NCI-H128 (cell line): ENCODE results near the gene GRM8.
"Not testable (repeated sequence)": the region's sequence is repeated elsewhere in the genome, so short reads cannot be mapped to it uniquely, and the experiment has no call there.

Source experiments
- DNase-seq: peaks from one replicate; lab custom pipeline; 2025; ENCODE audit not compliant: unreplicated experiment; lab: John Stamatoyannopoulos, UW

The GRM8 gene

GRCh38 chr7:126931581-126931980 lies 321.2 kb downstream of the GRM8 start:
- DNase-seq, result no peak

DNA sequence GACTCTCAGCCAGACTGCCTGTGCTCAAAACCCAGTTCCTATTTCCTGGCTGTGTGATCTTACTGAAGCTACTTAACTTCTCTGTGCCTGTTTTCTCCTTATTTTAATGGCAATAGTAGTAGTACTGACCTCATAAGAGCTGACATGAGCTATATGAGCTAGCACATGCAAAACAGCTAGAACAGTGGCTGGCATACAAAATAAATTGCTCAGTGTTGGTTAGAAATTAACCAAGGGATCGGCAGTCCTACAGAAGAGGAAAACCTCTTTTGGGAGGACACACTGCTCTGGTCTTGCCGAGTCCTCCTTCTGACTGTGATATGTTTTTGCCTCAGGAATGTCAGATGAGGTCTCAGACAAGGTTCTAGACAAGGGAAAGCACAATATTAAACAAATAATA lies 322.6 kb downstream of the GRM8 start:
- no peak for DNase-seq

- DNase-seq, result no peak
These were observed 328.3 kb downstream of the GRM8 start for GRCh38 chr7:126924477-126924876.

- DNase-seq, result not testable (repeated sequence)
These were observed 341.1 kb downstream of the GRM8 start for GRCh38 chr7:126911627-126912026.

DNA sequence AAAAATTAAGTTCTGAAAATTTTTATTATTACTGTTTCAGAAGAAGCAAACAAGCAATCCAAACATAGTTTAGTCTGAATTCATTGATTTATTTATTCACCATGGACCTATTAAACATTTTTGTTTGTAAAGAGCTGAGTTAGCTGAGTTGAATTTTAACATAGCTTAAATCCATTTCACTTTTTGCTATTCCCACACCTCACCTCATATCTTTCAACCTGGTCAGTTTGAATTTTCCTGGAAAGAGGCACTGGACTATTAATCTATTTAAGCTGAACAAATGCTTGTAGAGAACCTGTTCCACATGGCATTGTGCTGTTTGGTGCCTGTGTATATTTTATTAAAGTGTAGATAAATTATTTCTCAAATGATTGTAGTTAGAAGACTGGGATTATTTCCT lies 344.2 kb downstream of the GRM8 start:
- DNase-seq, result not testable (repeated sequence)

DNA sequence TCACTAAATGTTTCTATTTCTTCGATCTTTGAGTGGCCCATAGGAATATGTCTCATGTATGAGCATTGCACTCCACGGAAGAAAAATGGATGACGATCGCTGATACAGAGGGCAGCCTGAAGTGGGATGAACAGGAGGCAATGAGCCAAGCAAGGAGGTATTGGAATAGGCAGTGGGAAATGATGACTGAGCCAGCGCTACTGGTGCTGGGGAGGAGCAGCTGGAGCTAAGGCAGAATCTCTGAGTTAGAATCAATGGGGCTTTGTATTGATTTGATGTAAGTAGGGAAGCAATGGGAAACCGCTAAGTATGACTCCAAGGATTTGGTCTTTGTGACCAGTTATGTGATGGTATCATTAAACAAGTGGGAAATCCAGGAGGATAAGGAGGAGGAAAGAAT lies 345.1 kb downstream of the GRM8 start:
- not testable (repeated sequence) for DNase-seq

GRCh38 chr7:126905255-126905654 lies 347.5 kb downstream of the GRM8 start:
- DNase-seq, result not testable (repeated sequence)

GRCh38 chr7:126901041-126901765 lies 351.5 kb downstream of the GRM8 start:
- DNase-seq, result not testable (repeated sequence)

GRCh38 chr7:126887980-126888379 lies 364.8 kb downstream of the GRM8 start:
- peak; percentile 83 for DNase-seq

DNA sequence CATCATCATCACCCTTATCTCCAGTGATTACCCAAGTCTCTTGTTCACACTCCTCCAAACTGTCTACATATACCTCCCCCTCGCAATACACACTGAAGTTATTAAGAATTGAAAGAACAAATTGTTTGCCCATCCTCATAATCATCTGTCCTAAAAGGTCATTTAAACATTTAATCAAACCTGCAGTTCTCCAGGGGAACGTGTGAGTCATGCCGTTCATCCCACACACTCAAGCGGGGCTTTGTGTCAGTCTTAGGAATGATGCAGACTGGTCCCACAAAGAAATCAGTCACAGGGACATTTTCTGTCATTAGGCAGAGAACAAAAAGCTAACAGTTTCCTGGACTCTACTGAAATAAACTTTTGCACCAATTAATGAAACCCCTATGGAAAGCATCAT lies 365.2 kb downstream of the GRM8 start:
- DNase-seq, result not testable (repeated sequence)

DNA sequence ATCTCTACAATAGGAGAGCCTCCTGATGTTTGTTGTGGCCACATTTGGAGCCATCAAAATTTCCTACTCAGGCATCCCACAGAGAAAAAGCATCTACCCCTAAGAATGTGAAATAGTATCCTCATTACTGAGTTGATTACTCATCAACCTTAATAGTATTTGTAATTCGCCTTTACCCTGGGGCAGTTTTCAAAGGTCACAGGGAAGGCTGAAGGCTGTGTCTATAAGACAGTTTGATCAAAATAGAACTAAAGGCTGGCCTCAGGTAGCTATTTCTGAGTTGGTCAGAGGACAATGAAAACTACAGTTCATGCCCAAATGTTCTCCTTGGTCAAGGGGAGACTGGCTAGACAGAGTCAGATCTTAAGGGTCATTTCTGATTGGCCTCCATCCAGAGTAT lies 370.0 kb downstream of the GRM8 start:
- not testable (repeated sequence) for DNase-seq

- not testable (repeated sequence) for DNase-seq
These were observed 370.8 kb downstream of the GRM8 start for GRCh38 chr7:126881908-126882307.

- DNase-seq, result no peak
These were observed 371.4 kb downstream of the GRM8 start for GRCh38 chr7:126881315-126881714.

DNA sequence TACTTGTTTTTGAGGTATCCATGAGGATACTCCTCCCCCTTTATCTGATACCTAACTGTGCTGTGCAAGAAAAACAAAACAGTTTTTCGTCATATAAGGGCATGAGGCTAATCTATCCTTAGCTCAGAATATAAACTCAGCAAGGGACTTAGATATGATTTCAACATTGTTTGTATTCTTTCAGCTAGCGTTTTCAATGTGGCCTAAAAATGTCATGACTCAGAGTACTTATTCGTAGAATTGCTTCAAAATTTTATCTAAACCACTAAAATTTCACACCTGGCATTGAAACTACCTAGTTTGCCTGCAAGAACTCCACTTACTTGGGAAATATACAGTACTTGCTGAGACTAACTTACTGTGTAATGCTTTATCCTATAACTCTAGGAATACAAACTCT lies 376.2 kb downstream of the GRM8 start:
- DNase-seq, result not testable (repeated sequence)

DNA sequence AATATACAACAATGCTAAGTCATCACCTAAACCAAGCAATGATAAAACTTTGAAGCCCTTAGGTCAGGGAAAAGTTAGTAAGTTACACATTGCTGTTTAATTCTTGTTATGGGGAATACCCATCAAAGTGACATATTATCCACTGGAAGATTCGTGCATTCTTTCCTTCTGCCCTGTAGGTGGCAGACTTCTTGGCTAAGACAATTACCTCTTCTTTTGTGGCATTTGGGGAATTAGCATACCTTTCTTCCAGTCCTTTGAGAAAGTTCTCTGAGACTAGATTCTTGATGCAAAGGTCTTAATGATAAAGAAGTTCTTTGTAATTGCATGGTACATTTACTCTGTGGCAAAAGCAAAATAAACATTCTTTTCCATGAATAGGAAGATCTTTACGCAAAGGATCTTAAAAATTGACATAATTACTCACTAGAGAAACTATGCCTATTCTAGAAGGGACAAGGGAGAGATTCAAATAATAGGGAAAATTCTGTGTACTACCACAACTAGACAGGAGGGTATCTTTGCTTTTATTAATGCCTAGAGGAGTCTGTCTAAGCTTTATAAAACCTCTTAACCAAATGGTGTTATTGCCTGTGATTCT lies 395.9 kb downstream of the GRM8 start:
- no peak for DNase-seq

DNA sequence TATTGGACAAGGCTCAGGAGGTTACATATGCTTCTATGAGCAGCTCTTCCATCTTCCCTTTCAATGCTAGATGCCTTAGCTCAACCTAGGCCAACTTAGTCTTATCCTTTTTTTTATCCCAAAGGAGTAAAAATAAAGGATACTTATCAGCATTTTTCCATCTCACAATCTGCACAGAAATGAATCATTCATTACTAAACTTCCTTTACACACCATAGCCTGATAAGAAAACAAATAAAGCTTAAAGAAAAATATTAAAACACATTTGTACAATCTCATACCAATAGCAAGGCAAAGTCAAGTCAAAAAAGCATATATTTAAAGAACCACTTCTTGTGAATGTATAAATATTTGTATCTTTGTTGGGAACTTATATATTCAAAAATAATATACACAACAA lies 407.4 kb downstream of the GRM8 start:
- no peak for DNase-seq

DNA sequence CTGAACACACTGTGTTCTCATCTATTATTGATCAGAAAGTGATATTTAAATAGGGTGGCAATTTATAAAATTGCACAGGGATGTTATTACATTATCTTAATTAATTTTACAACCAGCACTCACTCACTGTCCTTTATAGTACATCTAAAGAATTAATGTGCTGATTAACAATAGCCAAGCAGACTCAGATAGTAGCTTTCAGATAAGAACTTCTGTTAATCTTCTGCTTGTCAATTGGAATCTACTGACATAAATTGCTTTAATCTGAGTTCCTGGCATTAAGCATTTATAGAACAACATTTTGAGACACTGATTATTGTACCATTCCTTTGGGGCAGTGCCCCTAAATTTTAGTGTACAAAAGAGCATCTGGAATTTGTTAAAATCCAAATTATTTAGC lies 408.9 kb downstream of the GRM8 start:
- no peak for DNase-seq

GRCh38 chr7:126843336-126843735 lies 409.4 kb downstream of the GRM8 start:
- DNase-seq, result no peak

DNA sequence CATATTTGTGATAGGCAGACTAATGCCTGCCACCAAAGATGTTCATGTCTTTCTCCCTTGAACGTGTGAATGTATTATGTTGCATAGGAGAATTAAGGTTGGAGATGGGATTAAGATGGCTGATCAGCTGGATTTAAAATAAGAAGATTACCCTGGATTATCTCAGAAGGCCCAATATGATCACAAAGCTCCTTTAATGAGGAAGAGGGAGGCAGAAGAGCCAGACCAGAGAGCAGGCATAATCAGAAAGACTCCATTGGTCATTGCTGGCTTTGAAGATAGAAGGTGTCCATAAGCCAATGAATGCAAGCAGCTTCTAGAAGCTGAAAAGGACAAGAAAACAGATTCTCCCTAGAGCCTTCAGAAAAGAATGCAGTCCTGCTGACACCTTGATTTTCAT lies 410.3 kb downstream of the GRM8 start:
- DNase-seq, result no peak

DNA sequence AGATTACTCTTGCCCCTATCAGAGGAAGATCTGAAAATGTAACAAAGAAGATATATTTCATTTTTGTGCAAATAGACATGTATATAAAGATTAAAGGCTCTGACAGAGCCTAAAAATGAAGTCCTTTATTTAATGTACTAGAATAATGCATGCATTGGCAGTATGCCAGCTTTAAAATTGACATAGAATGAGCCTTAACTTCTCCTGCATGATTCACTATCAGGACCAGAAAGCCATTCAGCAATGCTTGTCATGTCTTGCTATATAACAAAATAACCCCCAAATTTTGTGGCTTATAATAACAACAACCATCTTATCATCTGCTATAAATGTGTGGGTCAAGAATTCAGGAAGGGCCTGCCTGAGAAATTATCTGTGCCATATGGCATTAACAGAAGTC lies 411.9 kb downstream of the GRM8 start:
- DNase-seq, result peak; percentile 9

DNA sequence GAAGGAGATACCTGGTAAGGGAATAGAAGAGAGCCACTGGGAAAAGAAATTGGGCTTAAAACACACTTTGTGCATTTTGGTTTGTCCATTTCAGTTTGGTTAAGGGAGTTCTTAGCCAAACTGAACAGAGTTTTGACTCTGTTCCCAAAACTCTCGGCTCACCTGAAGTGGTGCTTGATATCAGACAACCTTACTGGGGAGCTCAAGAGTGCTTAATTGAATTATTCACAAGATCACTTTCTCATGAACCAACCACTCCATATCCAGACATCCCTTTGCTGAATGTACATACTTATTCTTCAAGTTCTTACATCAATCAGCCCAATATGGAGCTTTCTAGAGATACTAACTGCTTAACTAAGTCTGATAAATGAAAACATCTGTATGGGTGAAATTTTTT lies 413.1 kb downstream of the GRM8 start:
- DNase-seq, result no peak

DNA sequence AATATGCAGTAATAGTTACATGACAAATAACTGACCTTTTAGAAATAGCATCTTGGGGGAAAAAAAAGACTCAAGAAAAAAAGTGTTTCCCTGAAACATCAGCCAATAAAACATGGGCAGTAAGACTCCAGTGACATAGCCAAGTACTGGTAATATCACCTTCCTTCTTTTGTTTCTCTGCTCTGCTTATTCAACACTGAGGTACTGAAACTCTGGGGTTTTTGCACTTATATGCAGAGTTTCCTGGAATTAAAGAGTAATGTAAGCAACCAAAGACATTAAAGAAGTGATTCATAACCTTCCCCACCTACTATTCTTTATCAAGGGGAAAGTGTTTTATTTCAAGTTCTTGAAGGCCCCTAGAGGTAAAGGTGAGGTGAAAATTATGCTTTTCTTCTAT lies 414.5 kb downstream of the GRM8 start:
- no peak for DNase-seq

- not testable (repeated sequence) for DNase-seq
These were observed 421.5 kb downstream of the GRM8 start for GRCh38 chr7:126831241-126831640.
